T1000 (cell line): ENCODE measurements around the gene GALNTL6.

ENCODE experiments used
- DNase-seq: peaks from one replicate; lab custom pipeline; 2025; ENCODE audit warnings: mixed read lengths; lab: John Stamatoyannopoulos, UW

The GALNTL6 gene

DNA sequence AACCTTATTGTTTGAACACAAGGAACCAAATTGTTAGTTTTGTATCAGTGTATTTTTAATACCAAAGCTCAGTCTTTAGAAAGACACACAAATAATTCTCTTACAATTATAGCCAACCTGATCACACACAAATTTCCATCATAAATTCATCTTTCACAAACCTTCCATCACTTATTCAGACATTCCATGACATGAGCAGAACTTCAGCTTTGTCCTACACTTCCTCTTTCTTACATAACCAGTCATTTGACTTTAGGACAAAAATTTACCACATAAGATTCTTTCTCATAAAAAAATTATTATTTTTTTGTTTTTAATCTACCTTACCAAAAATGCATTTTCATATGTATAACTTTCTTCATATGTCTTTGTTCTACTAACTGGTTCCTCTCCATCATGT is 312.2 kb downstream of the GALNTL6 start:
- no peak for DNase-seq

DNA sequence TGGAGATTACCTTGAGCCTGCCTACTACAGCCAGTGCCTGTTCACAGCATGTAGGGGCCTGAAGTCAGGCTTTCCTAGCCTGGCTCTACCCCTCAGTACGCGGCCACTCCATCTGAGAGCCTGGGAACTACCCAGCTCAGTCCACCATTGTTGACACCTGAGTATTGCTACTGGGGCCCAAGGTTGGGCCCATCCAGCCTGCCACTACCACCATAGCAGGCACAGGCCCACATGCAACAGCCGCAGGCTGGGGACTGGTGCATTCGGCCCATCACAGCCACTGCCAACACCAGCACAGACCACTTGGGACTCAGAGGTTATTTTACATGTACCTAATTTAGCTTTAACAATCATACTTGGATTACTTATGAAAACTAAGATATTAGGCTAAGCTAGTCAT is 314.0 kb downstream of the GALNTL6 start:
- no peak for DNase-seq

DNA sequence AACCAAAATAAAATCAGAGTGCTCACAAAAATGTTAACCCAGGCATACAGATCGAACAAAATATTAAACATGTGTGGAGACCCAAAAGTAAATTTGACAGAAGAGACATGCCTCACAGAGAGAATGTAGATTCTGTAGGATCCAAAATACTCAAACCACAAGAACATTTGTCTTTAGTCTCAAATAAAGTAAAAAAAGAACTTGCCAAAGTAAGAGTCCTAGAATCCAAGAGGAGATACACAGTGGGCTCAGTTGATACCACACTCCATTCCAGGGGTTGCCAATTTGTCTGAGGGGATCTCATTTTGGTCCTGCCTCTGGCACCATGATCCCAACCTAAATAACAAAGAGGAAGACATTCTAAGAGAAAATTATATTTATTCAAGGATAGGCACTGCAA is 316.4 kb downstream of the GALNTL6 start:
- no peak for DNase-seq

DNA sequence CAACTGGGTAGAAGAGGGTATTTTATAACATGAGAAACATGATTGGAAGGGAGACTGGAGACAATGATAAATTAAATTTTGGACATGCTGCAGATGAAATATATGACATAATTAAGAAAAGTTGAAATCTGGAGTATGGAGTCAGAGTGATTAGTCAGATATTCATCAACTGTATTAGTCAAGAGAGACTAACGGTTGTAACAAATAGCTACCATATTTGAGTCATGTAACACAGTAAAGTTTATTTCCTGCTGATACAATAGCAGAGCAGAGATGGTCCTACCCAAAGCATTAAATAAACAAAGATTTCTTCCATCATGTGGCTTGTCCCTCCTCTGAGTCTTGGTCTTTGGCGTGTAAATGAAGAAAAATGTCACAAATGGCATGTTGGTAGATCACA is 321.3 kb downstream of the GALNTL6 start:
- no peak for DNase-seq

DNA sequence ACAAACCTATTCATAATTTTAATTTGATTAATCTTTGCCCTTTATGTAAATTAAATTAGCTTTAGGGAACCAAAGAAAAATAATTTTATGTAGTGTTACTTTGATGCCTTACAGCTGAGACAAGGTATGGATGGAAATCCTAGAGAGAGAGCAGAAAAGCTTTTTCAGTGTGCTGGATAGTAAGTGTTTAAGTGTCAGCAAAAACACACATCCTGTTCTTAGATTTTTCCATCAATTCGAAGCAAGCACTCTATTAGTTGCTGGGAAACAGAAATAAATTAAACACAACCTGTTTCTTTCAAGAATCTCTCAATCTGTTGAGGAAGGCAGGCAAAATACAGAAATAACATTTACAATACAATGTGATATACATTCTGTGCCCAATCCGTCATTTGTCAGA is 327.8 kb downstream of the GALNTL6 start:
- DNase-seq: no peak

DNA sequence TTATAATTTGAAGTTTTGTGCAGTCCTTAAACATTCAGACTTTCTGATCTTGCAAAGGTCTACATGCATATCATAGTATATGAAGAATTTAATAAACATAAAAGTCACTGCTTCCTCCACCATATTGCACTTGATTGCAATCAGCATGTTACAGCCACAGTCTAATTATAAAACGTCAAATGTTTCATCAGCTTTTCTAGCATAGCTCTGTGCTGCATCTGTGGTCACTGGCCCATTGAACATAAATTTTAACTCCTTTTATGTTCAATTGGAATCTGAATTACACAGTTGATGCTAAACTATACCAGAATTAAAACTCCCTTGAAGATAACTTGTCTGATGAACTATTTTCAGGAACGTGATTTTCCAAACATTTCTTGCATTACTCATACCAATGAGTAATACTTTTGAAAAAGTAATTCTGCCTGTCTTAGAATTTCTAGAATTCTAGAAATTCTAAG is 329.1 kb downstream of the GALNTL6 start:
- no peak for DNase-seq

DNA sequence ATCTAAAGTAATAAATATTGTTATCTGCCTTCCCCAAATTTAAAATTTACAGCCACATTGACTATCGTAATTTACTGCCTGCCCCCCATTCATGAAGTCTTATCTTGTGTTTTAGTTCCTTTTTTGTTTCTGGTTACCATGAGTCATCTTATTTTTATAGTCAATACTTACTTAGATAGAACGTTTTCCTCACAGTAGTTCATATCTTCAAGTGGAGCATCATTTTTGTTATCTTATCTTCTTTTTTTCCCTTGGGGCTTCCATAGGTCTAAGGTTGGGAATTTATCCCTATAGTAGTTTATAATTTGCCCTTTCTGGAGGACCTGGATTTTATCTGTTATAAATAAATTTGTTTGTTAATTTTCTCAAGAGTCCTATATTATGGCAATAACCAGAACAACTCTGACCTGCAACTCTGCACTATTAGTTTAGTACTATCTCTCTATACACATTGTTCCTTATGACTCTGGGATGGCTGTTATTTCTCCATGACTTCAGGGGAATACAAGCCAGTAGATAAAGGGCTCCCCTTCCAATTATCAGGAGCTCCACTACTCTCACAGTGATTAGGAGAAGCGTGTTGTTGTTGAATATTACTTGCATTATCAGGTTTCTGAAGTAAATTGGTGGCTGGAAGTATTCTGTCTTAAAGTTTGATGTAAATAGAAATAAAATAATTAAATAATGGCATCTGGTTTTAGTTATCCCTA is 330.6 kb downstream of the GALNTL6 start:
- DNase-seq: no peak

DNA sequence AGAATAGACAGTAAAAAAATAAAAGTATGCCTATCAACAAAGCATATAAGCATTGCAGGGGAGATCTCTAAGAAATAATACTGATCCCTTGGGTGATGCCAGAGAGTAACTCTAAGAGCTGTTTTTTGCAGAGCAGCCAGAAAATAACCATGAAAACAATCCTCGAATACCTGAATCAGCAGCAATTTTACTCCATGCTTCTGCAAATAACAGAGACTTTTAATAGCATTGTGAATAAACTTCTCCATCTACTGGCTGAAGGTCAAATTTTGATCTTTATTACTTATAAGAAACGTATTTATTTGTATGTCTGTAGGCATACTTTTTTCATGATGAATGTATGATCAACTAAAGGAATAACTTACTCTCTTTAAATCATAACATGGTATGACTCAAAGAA is 334.5 kb downstream of the GALNTL6 start:
- no peak for DNase-seq

DNA sequence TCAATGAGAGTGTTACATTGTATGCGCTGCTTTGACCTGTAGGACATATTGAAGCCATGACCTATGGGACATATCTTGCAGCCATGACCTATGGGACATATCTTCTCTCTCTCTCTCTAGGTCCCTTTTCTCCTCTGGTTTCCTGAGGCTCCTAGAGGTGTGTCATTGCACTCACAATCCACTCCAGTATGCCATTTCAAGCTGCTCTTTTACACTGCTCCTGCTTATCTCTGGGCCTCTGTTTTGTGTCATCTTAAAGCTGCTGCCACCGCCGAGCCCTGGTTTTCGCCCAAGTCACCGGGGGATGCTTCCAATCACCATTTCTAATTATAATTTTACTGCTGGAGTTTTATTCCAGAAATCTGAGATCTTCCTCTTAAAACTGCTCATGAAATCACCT is 336.1 kb downstream of the GALNTL6 start:
- DNase-seq: no peak

DNA sequence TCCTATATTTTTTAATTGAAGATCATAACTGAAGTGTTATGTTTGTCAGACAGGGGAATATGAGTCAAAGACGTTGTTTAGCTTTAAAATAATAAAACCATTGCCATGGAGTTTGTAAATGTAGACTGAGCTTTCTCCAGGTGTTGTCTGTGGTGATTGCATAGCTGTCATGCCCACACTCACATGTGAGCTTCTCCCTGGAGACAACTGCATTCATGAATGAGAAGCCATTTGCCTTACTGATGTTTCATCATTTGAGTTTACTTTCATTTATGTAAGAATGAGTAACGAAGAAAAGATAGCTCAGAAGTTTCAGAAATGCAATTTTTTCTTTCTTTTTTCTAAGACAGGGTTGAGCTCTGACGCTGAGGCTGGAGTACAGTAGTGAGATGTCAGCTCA is 339.1 kb downstream of the GALNTL6 start:
- no peak for DNase-seq

DNA sequence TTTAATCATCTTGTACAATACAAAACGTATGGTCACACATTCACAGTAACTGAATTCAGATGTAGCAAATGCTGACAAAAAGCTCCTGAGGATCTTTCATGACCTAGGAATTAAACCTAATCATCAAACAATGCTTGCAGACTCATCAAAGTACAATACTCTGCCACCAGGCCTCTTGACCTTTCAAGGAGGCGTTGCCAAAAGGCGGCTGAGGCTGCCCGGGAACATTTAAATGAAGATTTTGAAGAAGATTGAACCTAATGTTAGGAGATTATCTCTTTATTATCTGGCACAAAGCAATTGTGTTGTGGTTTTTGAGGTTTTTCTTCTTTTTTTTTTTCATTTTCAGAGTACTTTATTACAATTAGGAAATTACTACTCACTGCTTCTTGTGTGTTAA is 340.5 kb downstream of the GALNTL6 start:
- no peak for DNase-seq

DNA sequence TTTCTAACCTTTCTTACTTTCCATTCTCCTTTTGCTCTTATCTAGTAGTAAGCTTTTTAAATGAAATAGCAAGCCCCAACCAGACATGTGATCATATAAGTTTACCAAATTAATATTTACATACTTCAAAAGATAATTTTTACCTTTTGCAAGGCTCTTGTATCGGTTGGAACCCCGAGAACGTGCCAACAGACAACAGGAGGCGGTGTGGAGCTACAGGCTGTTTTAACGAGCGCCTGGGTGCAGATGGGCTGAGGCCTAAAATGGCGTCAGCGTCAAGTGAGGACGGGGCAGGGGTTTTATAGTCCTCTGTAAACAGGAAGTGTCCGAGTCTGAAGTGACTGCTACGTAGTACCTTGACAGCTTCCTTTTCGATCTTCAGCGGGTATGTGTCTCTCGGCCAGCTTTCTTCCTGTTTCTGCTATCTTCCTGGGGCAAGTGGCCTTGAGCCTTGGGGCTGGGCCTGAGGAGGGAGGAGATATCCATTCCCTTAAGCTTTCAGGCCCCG is 342.7 kb downstream of the GALNTL6 start:
- no peak for DNase-seq

DNA sequence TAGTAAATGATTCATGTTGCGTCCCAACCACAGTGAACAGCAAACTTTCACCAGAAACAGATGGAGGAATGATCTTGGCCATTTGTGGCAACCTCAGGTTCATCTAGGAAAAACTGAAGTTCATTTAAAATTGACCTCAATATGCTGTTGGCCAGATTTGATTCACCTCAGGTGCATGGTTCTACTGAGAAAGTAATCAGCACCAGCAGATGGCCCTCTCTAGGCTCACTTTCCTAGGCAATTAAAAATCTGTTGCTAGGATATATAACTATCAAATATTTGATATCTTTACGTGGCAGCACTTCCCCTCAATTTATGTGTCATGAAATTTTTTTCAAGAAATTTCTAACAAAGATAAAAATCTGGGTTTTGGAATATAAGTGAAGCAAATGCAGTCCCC is 344.7 kb downstream of the GALNTL6 start:
- no peak for DNase-seq

DNA sequence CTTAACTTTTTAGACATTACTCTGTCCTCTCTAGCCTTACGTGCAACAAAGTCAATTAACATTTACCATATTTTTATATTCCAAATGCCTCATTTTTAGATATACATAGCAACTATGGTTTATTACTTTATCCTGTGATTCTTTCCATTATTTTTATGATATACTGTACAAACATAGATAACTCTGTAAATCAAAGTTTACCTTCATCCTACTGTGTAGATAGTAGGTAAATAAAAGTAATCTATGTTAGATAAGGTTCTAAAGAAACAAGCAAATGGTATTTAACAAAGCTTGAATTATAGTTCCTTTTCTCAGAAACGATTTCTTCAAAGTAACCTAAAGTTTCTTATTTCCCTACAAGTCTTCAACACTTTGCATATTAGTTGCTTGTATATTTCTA is 350.0 kb downstream of the GALNTL6 start:
- DNase-seq: no peak

DNA sequence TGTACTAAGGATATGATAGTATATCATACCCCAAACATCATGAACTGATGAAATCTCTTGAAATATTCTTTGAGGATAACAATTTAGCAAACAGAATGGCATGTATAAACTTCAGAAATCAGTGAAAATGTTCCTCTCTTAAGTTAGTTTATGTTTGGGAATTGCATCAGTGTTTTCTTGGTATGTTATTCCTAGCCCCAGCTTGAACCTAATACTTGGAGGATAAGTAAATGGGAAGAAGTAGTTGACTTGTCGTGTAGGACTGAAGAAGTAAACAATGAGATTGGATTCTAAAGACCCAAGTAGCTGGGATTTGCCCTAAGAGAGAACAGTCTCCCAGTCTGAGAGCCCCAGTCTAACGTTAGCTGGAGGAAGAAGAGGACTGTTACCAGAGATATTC is 355.7 kb downstream of the GALNTL6 start:
- DNase-seq: no peak

DNA sequence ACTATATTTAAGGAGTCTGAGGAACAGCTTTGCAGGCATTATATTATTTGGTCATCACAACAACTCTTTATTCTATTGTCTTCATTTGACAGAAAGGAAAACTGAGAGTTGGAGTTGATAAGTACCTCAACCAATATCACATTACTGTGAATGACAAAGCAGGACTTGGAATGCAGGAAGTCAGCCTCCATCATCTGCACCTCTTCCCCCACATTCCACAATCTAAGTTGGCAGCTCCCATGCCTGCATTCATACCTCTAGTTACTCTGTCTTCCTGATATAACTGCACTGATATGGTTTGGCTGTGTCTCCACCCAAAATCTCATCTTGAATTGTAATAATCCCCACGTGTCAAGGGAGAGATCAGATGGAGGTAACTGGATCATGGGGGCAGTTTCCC is 356.7 kb downstream of the GALNTL6 start:
- DNase-seq: no peak

DNA sequence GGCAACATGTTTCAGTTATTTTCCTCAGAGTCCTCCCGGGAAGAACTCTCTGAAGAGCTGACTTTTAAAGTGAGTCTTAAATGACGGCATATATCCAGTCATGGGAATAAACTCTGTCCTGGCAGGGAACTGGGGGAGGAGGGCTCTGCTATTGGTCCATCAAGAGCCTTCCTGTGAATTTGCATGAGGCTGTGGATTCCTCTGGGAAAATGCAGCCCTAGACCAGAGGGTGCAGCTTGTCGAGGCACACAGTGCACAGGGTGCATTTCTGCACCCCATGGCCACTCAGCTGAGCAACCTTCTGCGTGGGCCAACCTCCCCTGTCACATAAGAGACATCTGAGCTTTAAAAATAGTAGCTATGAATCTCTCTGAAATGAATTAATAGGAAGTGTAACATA is 360.0 kb downstream of the GALNTL6 start:
- DNase-seq: no peak

DNA sequence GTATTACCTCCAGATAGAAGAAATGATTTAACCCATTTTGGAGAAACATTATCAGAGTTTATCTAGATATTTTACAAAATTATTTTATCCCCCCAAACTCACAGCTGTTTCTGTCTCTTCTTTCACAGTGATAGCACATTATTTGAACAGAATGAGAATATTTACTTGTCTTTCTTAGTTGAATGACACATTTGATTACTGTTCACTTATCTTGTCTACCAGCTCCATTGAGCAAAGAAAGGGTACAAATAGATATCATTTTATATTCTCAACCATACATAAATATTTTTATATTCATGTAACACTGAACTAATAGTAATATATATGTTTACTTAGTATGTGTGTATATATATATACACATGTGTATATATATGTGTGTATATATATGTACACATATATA is 364.2 kb downstream of the GALNTL6 start:
- DNase-seq: no peak

DNA sequence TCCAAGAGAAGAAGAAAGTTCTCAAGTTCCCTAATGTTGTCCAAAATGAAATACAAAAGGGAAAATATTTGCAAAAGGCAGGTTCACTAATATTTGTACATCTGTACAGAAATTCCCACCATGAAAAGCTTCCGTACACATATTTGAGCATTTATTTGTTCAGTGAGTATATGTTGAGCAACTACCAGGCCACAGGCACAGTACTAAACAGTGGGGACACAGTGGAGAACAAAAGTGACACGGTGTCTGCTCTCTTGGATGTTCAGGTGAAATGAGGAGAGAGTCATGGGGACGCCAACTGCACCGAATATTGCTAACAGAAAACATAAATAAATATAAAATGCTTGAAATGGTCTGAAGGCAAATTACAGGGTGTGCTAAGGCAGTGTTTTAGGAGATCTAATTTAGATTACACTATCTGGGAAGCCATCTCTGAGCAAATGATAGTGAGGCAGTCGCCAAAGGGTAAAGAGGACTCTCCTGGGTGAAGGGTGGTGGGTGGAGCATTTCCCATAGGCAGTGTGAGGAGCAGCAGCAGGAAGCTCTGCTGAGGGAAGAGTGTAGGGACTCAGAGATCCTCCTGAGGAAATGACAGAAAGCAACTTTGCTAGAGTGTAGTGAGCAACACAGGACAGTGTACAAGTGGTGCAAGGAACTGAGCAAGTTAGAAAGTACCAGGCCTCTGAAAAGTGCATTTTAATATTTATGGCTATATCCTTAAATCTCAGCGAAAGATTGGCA is 375.2 kb downstream of the GALNTL6 start:
- no peak for DNase-seq

DNA sequence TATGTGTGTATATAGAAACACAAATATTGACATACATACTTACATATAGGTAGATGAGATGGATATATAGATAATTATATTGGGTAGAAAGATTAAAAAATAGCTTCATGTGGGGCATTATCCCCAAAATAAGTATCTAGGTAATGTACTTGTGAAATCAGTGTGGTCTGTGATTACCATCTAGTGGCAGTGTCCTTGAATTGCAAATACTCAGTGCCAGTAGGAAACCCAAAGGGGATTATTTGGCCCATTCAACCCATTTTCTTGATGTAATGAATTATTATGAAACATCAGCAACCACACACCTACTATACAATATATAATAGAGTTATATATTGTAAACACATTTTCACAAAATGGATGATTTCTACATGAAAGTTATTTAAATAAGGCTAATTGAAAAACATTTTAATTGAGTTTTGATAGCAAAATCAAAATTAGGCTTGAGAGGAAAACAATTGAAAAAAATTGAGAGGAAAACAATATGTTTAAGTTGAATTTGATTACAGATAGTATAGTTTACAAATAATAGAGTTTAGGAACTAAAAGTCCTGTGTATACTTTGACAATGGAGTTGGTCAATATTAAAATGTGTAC is 389.4 kb downstream of the GALNTL6 start:
- no peak for DNase-seq

DNA sequence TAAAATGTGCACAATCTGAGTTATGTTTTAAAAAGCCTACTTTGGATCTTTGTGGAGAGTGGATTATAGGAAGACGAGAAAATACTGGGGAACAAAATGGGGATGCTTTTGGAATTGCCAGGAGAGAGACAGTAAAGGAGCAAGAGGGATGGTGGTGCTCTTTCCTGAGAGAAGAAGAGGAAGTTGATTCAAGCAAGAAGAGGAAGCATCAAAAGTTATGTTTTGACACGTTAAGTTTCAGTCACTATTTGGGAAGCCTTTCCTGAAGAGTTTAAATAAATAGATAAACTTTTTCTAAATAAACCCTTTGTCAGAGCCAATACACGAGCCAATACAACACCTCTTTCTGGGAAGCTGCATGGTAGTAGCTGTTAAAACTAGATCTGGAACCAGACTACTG is 394.1 kb downstream of the GALNTL6 start:
- no peak for DNase-seq

DNA sequence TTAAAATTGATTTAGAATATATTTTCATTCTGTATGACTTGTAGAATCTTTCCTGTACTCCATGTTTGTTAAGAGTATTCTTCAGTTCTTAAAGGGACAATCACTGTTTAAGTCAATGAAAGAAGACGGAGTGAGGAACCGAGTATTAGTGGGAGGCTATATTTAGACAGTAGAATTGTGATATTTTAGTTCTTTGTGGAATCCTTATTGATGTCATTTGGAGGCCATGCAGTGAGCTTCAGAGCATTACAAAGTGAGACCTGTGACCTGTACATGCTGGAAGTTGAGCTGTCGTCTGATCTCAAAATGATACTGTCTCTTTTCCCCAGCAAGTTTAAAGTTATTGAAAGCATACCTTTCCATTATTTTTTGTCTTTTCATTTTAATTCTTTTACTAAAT is 394.7 kb downstream of the GALNTL6 start:
- DNase-seq: no peak

DNA sequence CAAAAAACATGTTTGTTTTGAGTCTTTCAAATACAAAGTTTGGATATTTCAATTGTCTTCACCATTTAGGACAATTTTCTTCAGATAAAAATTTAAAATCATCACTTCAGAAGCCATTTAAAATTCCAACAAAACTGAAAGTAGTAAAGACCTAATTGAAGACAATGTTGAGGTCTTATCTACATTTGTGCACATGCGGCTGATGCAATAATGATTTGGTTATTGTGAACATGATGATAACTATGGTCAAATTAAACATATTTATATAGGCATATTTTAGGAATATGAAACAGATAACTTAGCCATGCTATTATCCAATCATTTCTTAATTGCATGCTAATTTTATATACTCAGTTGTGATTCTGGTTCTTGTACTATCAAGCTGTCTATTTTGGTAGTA is 407.5 kb downstream of the GALNTL6 start:
- DNase-seq: no peak
